Mesodermal cell (in vitro differentiated cells): ENCODE results near the gene CTNS.

Source experiments
- H3K27ac ChIP-seq: 2 replicates; pipeline ENCODE4 v1.7.0; 2013; ENCODE audit warnings: mild to moderate bottlenecking, low read depth, low read length, moderate library complexity; ENCODE audit not compliant: severe bottlenecking
- H3K36me3 ChIP-seq: 2 replicates; pipeline ENCODE4 v1.7.1; 2013; ENCODE audit warnings: mild to moderate bottlenecking, low read length, moderate library complexity; ENCODE audit not compliant: control insufficient read depth, insufficient read depth
- H3K4me1 ChIP-seq: one replicate; pipeline ENCODE4 v1.7.1; 2013; ENCODE audit warnings: mild to moderate bottlenecking, low read length; ENCODE audit not compliant: insufficient read depth, control insufficient read depth, poor library complexity, severe bottlenecking
- H3K4me3 ChIP-seq: 2 replicates; pipeline ENCODE4 v1.7.0; 2013; ENCODE audit warnings: low read length, control low read depth, mild to moderate bottlenecking; ENCODE audit not compliant: insufficient read depth, poor library complexity, severe bottlenecking; ENCODE audit errors: extremely low read depth
- H3K9me3 ChIP-seq: 2 replicates; pipeline ENCODE4 v1.7.1; 2013; ENCODE audit warnings: mild to moderate bottlenecking, low read length, moderate library complexity; ENCODE audit not compliant: control insufficient read depth
- WGBS, 2 experiments: methylation state at CpG; one replicate each; pipeline ENCODE4 v1.1.5; 2013; ENCODE audit warnings: missing lambda C conversion rate in 2 of 2; ENCODE audit not compliant: insufficient coverage in 2 of 2; 5-methylcytosine and 5-hydroxymethylcytosine counted together

The CTNS gene

DNA sequence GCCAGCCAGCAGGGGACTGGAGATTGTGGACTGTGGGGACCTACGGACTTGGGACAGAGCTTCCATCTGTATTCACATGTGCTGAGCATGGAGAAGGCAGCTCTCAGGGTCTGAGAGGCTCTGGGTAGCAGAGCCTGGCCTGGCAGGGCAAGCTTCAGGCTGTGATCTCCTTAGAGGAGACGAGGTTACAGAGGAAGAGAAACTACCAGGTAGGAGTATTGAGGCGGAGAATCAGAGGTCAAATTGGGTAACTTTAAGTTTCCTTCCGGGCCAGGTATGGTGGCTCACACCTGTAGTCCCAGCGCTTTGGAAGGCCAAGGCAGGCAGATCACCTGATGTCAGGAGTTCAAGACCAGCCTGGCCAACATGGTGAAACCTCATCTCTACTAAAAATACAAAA lies 8.8 kb downstream of the CTNS start:
- whole genome bisulfite sequencing, 2 experiments: 41 to 54% methylated on average over 4 to 5 of the region's 5 CpGs
- H3K9me3 ChIP-seq: no peaks in the 10 kb centered on the region
- H3K4me1 ChIP-seq: peaks cover 4% of the 10 kb centered on the region
- H3K27ac ChIP-seq: no peak overlapping the region
- H3K36me3 ChIP-seq: peaks cover 34% of the 10 kb centered on the region
- no peak overlapping the region for H3K4me3 ChIP-seq

DNA sequence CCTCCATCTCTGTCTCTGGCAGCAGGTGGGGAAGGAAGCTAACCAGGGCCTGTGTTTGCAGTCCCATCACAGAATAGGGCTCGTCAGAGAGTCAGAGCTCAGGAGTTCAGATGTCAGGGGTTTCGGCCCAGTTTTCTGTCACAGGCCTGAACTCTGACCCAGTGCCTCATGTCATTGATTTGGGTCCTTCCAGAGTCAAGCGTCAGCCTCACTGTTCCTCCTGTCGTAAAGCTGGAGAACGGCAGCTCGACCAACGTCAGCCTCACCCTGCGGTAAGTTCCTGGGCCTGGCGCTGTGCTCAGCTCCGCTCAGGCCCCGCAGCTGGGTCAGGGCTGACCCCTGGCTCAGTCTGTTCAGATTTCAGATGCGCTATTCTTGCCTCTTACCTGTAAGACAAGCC lies 10.7 kb downstream of the CTNS start:
- 88 to 94% methylated on average over 10 to 12 of the region's 12 CpGs for WGBS, 2 experiments
- Histone ChIP-seq H3K36me3 (peaks cover 29% of the 10 kb centered on the region), H3K4me1 (no peaks in the 10 kb centered on the region), H3K9me3 (no peaks in the 10 kb centered on the region), H3K27ac (no peak overlapping the region), H3K4me3 (no peak overlapping the region)

- no peak overlapping the region for H3K27ac ChIP-seq
- no peak overlapping the region for H3K4me3 ChIP-seq
- 67 to 77% methylated on average over 16 to 20 of the region's 20 CpGs for WGBS, 2 experiments
- no peaks in the 10 kb centered on the region for H3K4me1 ChIP-seq
- no peaks in the 10 kb centered on the region for H3K9me3 ChIP-seq
- peaks cover 26% of the 10 kb centered on the region for H3K36me3 ChIP-seq
Measured at GRCh38 chr17:3647769-3648555, 11.4 kb downstream of the CTNS start.

DNA sequence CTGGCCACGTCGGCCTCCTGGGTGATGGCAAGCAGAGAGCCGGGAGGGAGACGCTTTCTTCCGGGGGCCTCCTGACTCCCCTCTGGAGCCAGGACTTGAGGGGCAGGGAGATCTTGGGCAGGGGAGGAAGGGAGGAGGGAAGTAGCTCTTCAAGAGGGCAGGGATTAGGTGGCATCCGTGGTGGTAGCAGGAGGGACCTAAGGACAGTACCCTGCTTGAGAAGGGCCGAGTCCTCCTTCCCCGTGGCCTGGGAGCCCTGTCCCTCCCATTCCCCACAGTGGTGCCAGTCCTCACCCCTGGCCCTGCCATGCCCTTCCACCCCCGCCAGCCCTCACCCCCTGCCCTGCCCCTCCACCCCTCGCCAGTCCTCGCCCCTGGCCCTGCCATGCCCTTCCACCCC lies 19.2 kb downstream of the CTNS start:
- Histone ChIP-seq H3K9me3 (no peaks in the 10 kb centered on the region), H3K27ac (no peak overlapping the region), H3K36me3 (peaks cover 3% of the 10 kb centered on the region), H3K4me3 (no peak overlapping the region), H3K4me1 (peaks cover 7% of the 10 kb centered on the region)
- WGBS, 2 experiments: 98 to 100% methylated on average over 4 to 8 of the region's 11 CpGs

GRCh38 chr17:3656353-3656752 lies 19.8 kb downstream of the CTNS start:
- Histone ChIP-seq H3K4me1 (peaks cover 7% of the 10 kb centered on the region), H3K4me3 (no peak overlapping the region), H3K27ac (no peak overlapping the region), H3K36me3 (peaks cover 3% of the 10 kb centered on the region), H3K9me3 (no peaks in the 10 kb centered on the region)
- WGBS, 2 experiments: 95 to 96% methylated on average over 6 to 13 of the region's 16 CpGs

DNA sequence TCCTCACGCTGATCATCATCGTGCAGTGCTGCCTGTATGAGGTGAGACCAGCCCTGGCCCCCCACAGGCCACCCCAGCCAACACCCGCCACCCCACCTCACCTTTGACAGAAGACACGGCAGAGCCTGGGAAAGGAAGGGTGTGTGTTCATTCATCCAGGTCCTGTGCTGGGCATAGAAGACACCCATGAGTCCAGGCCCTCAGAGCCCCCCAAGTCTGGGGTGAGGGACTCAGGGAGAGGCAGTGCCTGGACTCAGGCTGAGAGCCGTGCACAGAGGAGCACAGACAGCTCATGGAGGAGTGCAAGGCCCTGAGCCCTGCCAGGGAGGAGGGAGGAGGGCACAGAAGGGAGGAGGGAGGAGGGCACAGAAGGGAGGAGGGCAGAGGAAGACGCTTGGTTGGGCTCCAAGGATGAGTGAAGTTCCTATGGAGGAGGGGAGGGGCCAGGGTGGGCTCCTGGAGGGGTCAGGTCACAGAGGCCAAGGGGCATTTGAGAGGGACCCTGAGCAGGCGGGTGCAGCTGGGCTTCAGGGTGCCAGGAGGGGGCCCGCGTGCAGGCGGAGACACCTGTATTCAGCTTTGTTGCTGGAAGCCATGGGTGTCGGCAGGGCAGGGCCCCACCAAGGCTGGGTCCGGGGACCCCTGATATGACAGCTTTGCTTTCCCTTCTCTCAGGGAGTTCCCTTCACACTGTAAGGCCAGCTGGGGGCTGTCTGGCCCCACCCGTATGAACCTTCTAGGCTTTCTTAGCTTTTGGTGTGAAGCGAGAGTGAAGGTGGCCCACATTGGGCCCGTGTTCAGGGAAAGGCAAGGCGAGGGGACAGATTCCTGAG lies 20.4 kb downstream of the CTNS start:
- Histone ChIP-seq H3K9me3 (no peaks in the 10 kb centered on the region), H3K27ac (no peak overlapping the region), H3K4me3 (no peak overlapping the region), H3K4me1 (peaks cover 7% of the 10 kb centered on the region), H3K36me3 (peaks cover 3% of the 10 kb centered on the region)
- 94 to 97% methylated on average over 10 to 15 of the region's 16 CpGs for WGBS, 2 experiments

GRCh38 chr17:3657588-3657869 lies 21.0 kb downstream of the CTNS start:
- no peaks in the 10 kb centered on the region for H3K9me3 ChIP-seq
- H3K4me1 ChIP-seq: peaks cover 7% of the 10 kb centered on the region
- no peak overlapping the region for H3K4me3 ChIP-seq
- H3K36me3 ChIP-seq: peaks cover 8% of the 10 kb centered on the region
- 94 to 95% methylated on average over 6 to 7 of the region's 7 CpGs for WGBS, 2 experiments
- no peak overlapping the region for H3K27ac ChIP-seq

DNA sequence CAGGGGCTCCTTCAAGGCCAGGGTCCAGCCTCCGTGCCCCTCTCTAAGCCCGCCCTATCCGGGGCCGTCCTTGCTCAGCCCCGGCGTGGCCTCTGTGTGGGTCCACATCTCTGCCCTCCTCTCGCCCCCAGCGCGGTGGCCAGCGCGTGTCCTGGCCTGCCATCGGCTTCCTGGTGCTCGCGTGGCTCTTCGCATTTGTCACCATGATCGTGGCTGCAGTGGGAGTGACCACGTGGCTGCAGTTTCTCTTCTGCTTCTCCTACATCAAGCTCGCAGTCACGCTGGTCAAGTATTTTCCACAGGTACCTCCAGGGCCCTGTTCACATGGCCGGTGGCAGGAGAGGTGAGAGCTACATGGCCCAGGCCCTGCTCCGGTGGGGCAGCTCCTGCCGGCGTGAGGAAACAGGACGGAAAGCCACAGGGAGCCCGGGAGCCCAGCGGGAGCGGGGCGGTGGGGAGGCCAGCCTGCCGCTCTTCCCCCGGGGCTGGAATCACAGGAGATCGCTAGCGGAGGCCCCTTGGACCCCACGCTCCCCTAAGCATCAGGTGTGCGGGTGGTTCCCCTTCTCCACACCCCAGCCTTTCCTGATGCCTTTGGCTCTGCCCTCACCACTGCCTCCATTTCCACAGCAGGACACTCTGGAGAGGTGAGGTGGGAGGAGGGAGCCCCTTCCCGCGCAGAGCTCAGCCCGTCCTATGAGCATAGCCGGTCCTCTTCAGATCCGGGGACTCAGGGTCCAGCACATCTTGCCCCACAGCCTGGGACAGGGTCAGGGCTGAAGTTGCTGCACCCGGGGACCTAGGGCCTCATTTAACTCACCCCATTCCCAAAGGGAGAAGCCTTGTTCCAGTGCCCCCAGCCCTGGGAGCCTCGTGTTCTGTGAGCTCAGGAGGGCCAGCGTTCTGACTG lies 21.6 kb downstream of the CTNS start:
- no peak overlapping the region for H3K27ac ChIP-seq
- H3K9me3 ChIP-seq: no peaks in the 10 kb centered on the region
- H3K4me3 ChIP-seq: no peak overlapping the region
- WGBS, 2 experiments: 94 to 96% methylated on average over 34 to 39 of the region's 42 CpGs
- H3K36me3 ChIP-seq: peaks cover 14% of the 10 kb centered on the region
- H3K4me1 ChIP-seq: peaks cover 7% of the 10 kb centered on the region

- H3K27ac ChIP-seq: no peak overlapping the region
- WGBS, 2 experiments: 87 to 89% methylated on average over 18 to 20 of the region's 22 CpGs
- H3K36me3 ChIP-seq: peaks cover 22% of the 10 kb centered on the region
- peaks cover 7% of the 10 kb centered on the region for H3K4me1 ChIP-seq
- no peak overlapping the region for H3K4me3 ChIP-seq
- no peaks in the 10 kb centered on the region for H3K9me3 ChIP-seq
Measured at GRCh38 chr17:3658784-3659449, 22.4 kb downstream of the CTNS start.

- WGBS, 2 experiments: 85 to 89% methylated on average over 17 to 19 of the region's 22 CpGs
- Histone ChIP-seq H3K4me1 (peaks cover 9% of the 10 kb centered on the region), H3K4me3 (no peak overlapping the region), H3K27ac (no peak overlapping the region), H3K36me3 (peaks cover 29% of the 10 kb centered on the region), H3K9me3 (no peaks in the 10 kb centered on the region)
Measured at GRCh38 chr17:3659541-3660111, 23.1 kb downstream of the CTNS start.
